HEK293 (cell line): Measurements from ENCODE around the gene JUP.
A peak's percentile ranks its signal among the peaks of the same experiment; 100 is the strongest.

Experiments
- CTCF ChIA-PET: fragments of 350-600 bp; formaldehyde crosslinking; extraction: SDS; loops from one replicate; lab custom pipeline; 2021; ENCODE audit warnings: antibody characterized with exemption; lab: Yijun Ruan, JAX
- POLR2A ChIA-PET: fragments of 300-600 bp; formaldehyde crosslinking; extraction: SDS; loops from one replicate; lab custom pipeline; 2020; ENCODE audit warnings: antibody characterized with exemption, inconsistent platforms; lab: Yijun Ruan, JAX
- H3K27ac ChIP-seq: fragments of 200-500 bp; sonication (Bioruptor generic); 2 replicates; pipeline ENCODE4 v1.5.1; 2014; ENCODE audit warnings: low read depth, low read length, control low read depth, inconsistent platforms; ENCODE audit errors: extremely low read depth
- H3K36me3 ChIP-seq, 2 experiments: fragments of 200-500 bp in 1 of 2; sonication (Bioruptor generic) in 1 of 2; 1 replicate in 1 of 2; 2 replicates in 1 of 2; pipeline ENCODE4 v1.5.1; 2014 to 2017; ENCODE audit warnings: inconsistent platforms in 2 of 2, low read length in 2 of 2; ENCODE audit not compliant: control insufficient read depth in 2 of 2, insufficient read depth in 1 of 2
- H3K4me1 ChIP-seq: fragments of 200-500 bp; sonication (Bioruptor generic); 2 replicates; pipeline ENCODE4 v1.5.1; 2014; ENCODE audit warnings: mild to moderate bottlenecking, low read length, inconsistent platforms; ENCODE audit not compliant: control insufficient read depth, insufficient read depth
- H3K4me3 ChIP-seq: 2 replicates; pipeline ENCODE4 v1.5.1; 2011; ENCODE audit warnings: low read depth, mild to moderate bottlenecking, control low read depth, low read length, moderate library complexity
- H3K9me3 ChIP-seq: fragments of 200-500 bp; sonication (Bioruptor generic); 2 replicates; pipeline ENCODE4 v1.5.1; 2014; ENCODE audit warnings: low read depth, low read length, inconsistent platforms; ENCODE audit not compliant: control insufficient read depth, insufficient read depth
- EGR2 ChIP-seq: fragments of 450-650 bp; formaldehyde crosslinking; IDR thresholded peaks from 2 replicates; pipeline ENCODE4 v1.5.1; 2016; ENCODE audit warnings: low read depth, missing biosample characterization, missing genetic modification characterization
- GLIS1 ChIP-seq: fragments of 450-650 bp; formaldehyde crosslinking; IDR thresholded peaks from 2 replicates; pipeline ENCODE4 v1.5.1; 2016; ENCODE audit warnings: missing biosample characterization, missing genetic modification characterization
- GLIS2 ChIP-seq: fragments of 450-650 bp; formaldehyde crosslinking; IDR thresholded peaks from 2 replicates; pipeline ENCODE4 v1.5.1; 2016; ENCODE audit warnings: missing biosample characterization, missing genetic modification characterization
- HOXC10 ChIP-seq: sonication (generic); formaldehyde crosslinking; IDR thresholded peaks from 2 replicates; pipeline ENCODE4 v1.8.1; 2023; ENCODE audit warnings: mild to moderate bottlenecking, missing genetic modification reagents
- KLF10 ChIP-seq: fragments of 450-650 bp; IDR thresholded peaks from 2 replicates; pipeline ENCODE4 v1.5.1; 2018; ENCODE audit warnings: missing biosample characterization, mild to moderate bottlenecking, missing genetic modification characterization
- KLF8 ChIP-seq: fragments of 450-650 bp; formaldehyde crosslinking; IDR thresholded peaks from 2 replicates; pipeline ENCODE4 v1.5.1; 2016; ENCODE audit warnings: missing biosample characterization, missing genetic modification characterization
- SP3 ChIP-seq: fragments of 450-650 bp; formaldehyde crosslinking; IDR thresholded peaks from 2 replicates; pipeline ENCODE4 v1.5.1; 2016; ENCODE audit warnings: missing biosample characterization, missing genetic modification characterization
- YY2 ChIP-seq: fragments of 450-650 bp; formaldehyde crosslinking; IDR thresholded peaks from 2 replicates; pipeline ENCODE4 v1.5.1; 2016; ENCODE audit warnings: missing biosample characterization, missing genetic modification characterization
- ZBTB1 ChIP-seq: fragments of 450-650 bp; formaldehyde crosslinking; IDR thresholded peaks from 2 replicates; pipeline ENCODE4 v1.5.1; 2016; ENCODE audit warnings: missing biosample characterization, missing genetic modification characterization
- ZBTB20 ChIP-seq: fragments of 450-650 bp; formaldehyde crosslinking; IDR thresholded peaks from 2 replicates; pipeline ENCODE4 v1.5.1; 2016; ENCODE audit warnings: missing biosample characterization, missing genetic modification characterization
- ZFHX2 ChIP-seq: fragments of 450-650 bp; formaldehyde crosslinking; conservative IDR thresholded peaks from 2 replicates; pipeline ENCODE4 v1.5.1; 2016; ENCODE audit warnings: missing biosample characterization, missing genetic modification characterization
- ZNF184 ChIP-seq: fragments of 450-650 bp; IDR thresholded peaks from 2 replicates; pipeline ENCODE4 v1.5.1; 2018; ENCODE audit warnings: missing biosample characterization, mild to moderate bottlenecking, missing genetic modification characterization
- ZNF24 ChIP-seq: fragments of 450-650 bp; formaldehyde crosslinking; IDR thresholded peaks from 2 replicates; pipeline ENCODE4 v1.5.1; 2016; ENCODE audit warnings: missing biosample characterization, missing genetic modification characterization
- ZNF274 ChIP-seq, 2 experiments: fragments of 200-500 bp in 1 of 2; fragments of 450-650 bp in 1 of 2; sonication (Bioruptor generic) in 1 of 2; formaldehyde crosslinking in 1 of 2; IDR thresholded peaks; 2 replicates each; pipeline versions ENCODE4 v1.5.1 to v1.6.1; 2014 to 2016; ENCODE audit warnings: borderline replicate concordance in 1 of 2, inconsistent platforms in 1 of 2, low read length in 1 of 2, missing biosample characterization in 1 of 2, missing genetic modification characterization in 1 of 2
- ZNF341 ChIP-seq: fragments of 450-650 bp; formaldehyde crosslinking; IDR thresholded peaks from 2 replicates; pipeline ENCODE4; 2016; ENCODE audit warnings: low read depth, missing biosample characterization, missing genetic modification characterization
- ZNF561 ChIP-seq: fragments of 450-650 bp; IDR thresholded peaks from 2 replicates; pipeline ENCODE4 v1.5.1; 2018; ENCODE audit warnings: missing biosample characterization, missing genetic modification characterization, borderline replicate concordance
- ZNF596 ChIP-seq: fragments of 450-650 bp; IDR thresholded peaks from 2 replicates; pipeline ENCODE4 v1.5.0; 2018; ENCODE audit warnings: missing biosample characterization, mild to moderate bottlenecking, missing genetic modification characterization, moderate library complexity
- ZNF654 ChIP-seq: fragments of 450-650 bp; formaldehyde crosslinking; IDR thresholded peaks from 2 replicates; pipeline ENCODE4 v1.5.1; 2016; ENCODE audit warnings: low read depth, missing biosample characterization, missing genetic modification characterization
- ZNF677 ChIP-seq: fragments of 450-650 bp; IDR thresholded peaks from 2 replicates; pipeline ENCODE4 v1.5.0; 2018; ENCODE audit warnings: missing biosample characterization, mild to moderate bottlenecking, missing genetic modification characterization, moderate library complexity
- ZNF785 ChIP-seq: fragments of 450-650 bp; formaldehyde crosslinking; IDR thresholded peaks from 2 replicates; pipeline ENCODE4 v1.5.1; 2016; ENCODE audit warnings: missing biosample characterization, missing genetic modification characterization
- TF ChIP-seq, protein P1 (sequence below): fragments of 450-650 bp; IDR thresholded peaks from 2 replicates; pipeline ENCODE4 v1.5.1; 2018; ENCODE audit warnings: missing biosample characterization, mild to moderate bottlenecking, missing genetic modification characterization
- TF ChIP-seq, protein P2 (sequence below): fragments of 450-650 bp; formaldehyde crosslinking; IDR thresholded peaks from 2 replicates; pipeline ENCODE4 v1.5.1; 2016; ENCODE audit warnings: missing biosample characterization, missing genetic modification characterization
- TF ChIP-seq, protein P3 (sequence below): fragments of 450-650 bp; formaldehyde crosslinking; IDR thresholded peaks from 2 replicates; pipeline ENCODE4 v1.5.1; 2017; ENCODE audit warnings: missing biosample characterization, missing genetic modification characterization
- TF ChIP-seq, protein P4 (sequence below): fragments of 450-650 bp; formaldehyde crosslinking; IDR thresholded peaks from 2 replicates; pipeline ENCODE4 v1.5.1; 2017; ENCODE audit warnings: missing biosample characterization, missing genetic modification characterization

Gene JUP

DNA sequence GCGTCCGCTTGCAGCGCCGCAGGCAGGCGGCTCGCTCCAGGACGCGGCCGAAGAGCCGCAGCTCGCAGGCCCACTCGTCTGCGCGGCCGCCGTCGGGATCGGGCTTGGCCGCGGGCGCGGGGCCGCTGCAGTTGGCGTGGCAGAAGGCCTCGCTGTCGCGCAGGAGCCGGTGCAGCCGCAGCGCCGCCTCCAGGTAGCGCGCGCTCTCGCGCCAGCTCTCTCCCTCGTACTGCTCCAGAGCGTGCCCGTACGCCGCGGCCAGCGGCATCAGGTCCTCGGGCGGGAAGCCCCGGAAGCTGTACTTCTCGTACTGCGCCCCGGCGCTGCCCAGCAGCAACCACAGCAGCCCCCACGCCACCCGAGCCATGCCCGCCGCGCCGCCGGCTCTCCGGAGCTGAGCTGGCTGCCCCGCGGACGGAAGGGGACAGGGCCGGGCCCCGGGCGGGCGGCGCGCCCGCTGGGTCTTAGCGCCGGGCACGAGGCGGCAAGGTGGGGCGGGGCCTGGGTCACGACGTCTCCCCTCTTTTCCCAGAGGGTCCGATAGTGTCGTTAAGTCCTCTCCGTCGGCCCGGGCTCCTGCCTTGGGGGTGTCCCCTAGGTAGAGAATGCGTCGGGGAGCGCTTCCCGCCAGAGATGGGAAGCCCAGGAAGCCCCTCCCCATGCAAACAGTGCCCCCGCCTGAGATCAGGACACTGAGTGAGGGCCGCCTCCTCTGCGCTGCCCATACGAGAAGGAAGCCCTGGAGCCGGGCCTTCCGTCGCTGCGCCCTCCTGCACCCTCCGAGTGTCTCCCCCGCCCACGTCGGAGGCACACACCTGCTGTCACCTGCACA, 25.3 kb upstream of the JUP start, which contains the start of gene P3H4 (continued):
- TF ChIP-seq, protein P1, sequence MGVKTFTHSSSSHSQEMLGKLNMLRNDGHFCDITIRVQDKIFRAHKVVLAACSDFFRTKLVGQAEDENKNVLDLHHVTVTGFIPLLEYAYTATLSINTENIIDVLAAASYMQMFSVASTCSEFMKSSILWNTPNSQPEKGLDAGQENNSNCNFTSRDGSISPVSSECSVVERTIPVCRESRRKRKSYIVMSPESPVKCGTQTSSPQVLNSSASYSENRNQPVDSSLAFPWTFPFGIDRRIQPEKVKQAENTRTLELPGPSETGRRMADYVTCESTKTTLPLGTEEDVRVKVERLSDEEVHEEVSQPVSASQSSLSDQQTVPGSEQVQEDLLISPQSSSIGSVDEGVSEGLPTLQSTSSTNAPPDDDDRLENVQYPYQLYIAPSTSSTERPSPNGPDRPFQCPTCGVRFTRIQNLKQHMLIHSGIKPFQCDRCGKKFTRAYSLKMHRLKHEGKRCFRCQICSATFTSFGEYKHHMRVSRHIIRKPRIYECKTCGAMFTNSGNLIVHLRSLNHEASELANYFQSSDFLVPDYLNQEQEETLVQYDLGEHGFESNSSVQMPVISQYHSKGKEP (tag by site-specific recombination), result peak; percentile 48; the same call in 1 of the 2 replicates
- TF ChIP-seq ZBTB1 (tag by site-specific recombination) (no peak), ZNF184 (tag by site-specific recombination) (0 out of 2 replicates have a peak, but pooled peaks have one; percentile 41), EGR2 (tag by site-specific recombination) (peak; percentile 71; the same call in 1 of the 2 replicates), KLF8 (tag by site-specific recombination) (peak; percentile 95), ZNF654 (tag by site-specific recombination) (no peak), ZNF677 (0 out of 2 replicates have a peak, but pooled peaks have one; percentile 21), ZFHX2 (peak; percentile 74), HOXC10 (0 out of 2 replicates have a peak, but pooled peaks have one; percentile 53), ZNF561 (tag by site-specific recombination) (peak; percentile 75; the same call in 1 of the 2 replicates), ZNF596 (0 out of 2 replicates have a peak, but pooled peaks have one; percentile 17), KLF10 (peak; percentile 69), GLIS1 (tag by site-specific recombination) (peak; percentile 84), ZNF785 (tag by site-specific recombination) (no peak), YY2 (tag by site-specific recombination) (no peak), ZNF24 (tag by site-specific recombination) (no peak)
- TF ChIP-seq, protein P2, sequence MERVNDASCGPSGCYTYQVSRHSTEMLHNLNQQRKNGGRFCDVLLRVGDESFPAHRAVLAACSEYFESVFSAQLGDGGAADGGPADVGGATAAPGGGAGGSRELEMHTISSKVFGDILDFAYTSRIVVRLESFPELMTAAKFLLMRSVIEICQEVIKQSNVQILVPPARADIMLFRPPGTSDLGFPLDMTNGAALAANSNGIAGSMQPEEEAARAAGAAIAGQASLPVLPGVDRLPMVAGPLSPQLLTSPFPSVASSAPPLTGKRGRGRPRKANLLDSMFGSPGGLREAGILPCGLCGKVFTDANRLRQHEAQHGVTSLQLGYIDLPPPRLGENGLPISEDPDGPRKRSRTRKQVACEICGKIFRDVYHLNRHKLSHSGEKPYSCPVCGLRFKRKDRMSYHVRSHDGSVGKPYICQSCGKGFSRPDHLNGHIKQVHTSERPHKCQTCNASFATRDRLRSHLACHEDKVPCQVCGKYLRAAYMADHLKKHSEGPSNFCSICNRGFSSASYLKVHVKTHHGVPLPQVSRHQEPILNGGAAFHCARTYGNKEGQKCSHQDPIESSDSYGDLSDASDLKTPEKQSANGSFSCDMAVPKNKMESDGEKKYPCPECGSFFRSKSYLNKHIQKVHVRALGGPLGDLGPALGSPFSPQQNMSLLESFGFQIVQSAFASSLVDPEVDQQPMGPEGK (tag by site-specific recombination), result peak; percentile 91
- TF ChIP-seq, protein P3, sequence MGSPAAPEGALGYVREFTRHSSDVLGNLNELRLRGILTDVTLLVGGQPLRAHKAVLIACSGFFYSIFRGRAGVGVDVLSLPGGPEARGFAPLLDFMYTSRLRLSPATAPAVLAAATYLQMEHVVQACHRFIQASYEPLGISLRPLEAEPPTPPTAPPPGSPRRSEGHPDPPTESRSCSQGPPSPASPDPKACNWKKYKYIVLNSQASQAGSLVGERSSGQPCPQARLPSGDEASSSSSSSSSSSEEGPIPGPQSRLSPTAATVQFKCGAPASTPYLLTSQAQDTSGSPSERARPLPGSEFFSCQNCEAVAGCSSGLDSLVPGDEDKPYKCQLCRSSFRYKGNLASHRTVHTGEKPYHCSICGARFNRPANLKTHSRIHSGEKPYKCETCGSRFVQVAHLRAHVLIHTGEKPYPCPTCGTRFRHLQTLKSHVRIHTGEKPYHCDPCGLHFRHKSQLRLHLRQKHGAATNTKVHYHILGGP (tag by site-specific recombination), result no peak

DNA sequence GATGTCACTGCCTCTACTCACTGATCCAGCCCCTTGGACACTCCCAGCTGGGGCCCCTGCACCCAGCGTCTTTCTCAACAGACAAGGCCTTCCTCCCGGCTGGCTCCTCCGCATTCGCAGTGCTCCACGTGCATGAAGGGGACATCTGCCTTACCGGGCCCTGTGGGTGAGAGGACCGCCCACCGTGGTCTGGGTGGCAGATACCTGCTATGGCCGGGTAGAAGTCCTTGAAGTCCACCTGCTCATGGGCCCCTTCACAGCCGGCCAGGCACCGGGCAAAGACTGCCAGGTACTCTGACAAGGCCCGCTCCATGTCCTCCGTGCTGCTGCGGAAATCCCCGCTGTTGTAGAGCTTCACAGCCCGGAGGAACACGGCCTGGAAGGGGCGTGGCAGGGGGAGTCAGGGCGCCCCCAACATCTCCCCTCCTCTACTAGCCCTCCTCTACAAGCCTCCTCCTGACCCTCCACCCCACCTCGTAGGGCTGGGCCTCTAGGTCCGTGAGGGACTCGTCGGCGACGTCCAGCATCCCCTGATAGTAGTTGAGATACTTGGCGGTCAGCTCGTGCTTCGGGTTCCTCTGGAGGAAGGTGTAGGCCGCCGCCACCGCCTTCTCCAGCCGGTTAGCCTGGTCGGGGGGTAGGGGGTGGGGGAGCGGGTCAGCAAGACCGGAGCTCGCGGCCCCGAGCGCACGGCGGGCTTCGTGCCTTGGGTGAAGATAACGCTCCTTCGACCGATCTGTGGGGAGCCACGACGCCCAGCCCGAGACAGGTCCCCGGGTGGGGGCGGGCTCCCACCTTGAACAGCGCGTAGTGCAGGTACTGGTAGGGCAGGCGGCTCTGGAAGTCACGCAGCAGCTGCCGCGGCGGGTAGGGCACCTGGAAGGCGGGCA, 24.4 kb upstream of the JUP start:
- peaks cover 13 to 41% of the 10 kb centered on the region in 2 experiments; a peak in 2 of 3 replicates for H3K36me3 ChIP-seq
- ChIA-PET CTCF (interaction anchor here (0.7 to 4.6 kb wide), 22 partner anchors 9 to 568 kb away, joined by 3 to 45 read pairs (median 4); partner anchors contain the start of gene ACLY), POLR2A (interaction anchor here (0.8 to 4.2 kb wide), 21 partner anchors 9 to 1187 kb away, joined by 3 to 37 read pairs (median 10); partner anchors contain the start of genes ACLY, CNP, EIF1 and HAP1)
- H3K27ac ChIP-seq, result peak overlapping the region; percentile 89
- no peak for TF ChIP-seq ZNF677
- TF ChIP-seq GLIS2, result peak; percentile 41; the same call in 1 of the 2 replicates
- TF ChIP-seq, protein P4, sequence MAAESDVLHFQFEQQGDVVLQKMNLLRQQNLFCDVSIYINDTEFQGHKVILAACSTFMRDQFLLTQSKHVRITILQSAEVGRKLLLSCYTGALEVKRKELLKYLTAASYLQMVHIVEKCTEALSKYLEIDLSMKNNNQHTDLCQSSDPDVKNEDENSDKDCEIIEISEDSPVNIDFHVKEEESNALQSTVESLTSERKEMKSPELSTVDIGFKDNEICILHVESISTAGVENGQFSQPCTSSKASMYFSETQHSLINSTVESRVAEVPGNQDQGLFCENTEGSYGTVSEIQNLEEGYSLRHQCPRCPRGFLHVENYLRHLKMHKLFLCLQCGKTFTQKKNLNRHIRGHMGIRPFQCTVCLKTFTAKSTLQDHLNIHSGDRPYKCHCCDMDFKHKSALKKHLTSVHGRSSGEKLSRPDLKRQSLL (tag by site-specific recombination), result 0 out of 2 replicates have a peak, but pooled peaks have one; percentile 49
- peak; percentile 82 for TF ChIP-seq ZNF341 (tag by site-specific recombination)
- no peak for TF ChIP-seq ZNF274 (IDR thresholded peaks at IDR 0.05; ENCODE audit: low read length)
- no peak for TF ChIP-seq ZNF274 (tag by site-specific recombination; IDR thresholded peaks at IDR 0.05; ENCODE audit: borderline replicate concordance)
- TF ChIP-seq ZBTB20, result peak; percentile 24; the same call in 1 of the 2 replicates
- TF ChIP-seq SP3 (tag by site-specific recombination), result peak; percentile 44
- peak; percentile 4; the same call in 1 of the 2 replicates for TF ChIP-seq ZFHX2
- H3K4me3 ChIP-seq, result peak overlapping the region; percentile 73
- H3K4me1 ChIP-seq, result 0 out of 2 replicates have a peak, but pooled peaks cover 8% of the 10 kb centered on the region
- H3K9me3 ChIP-seq, result no peaks in the 10 kb centered on the region
